NCI-H524 (cell line): Measurements from ENCODE around the gene SLBP.

Experiments
- DNase-seq, 2 experiments: peaks; one replicate each; lab custom pipeline; 2025; lab: John Stamatoyannopoulos, UW

SLBP gene

GRCh38 chr4:1712216-1713002 lies at the start of gene SLBP:
SLBP (minus strand) TSS chr4:1712319; CDS start chr4:1712188, 131 bp downstream.
- peak; percentile 77 to 93 for DNase-seq

GRCh38 chr4:1761130-1761689 lies 49.1 kb upstream of the SLBP start:
- no peak for DNase-seq

GRCh38 chr4:1760521-1761071 lies 48.5 kb upstream of the SLBP start:
- no peak for DNase-seq

GRCh38 chr4:1759818-1760223 lies 47.7 kb upstream of the SLBP start:
- DNase-seq: peak in 1 of 2 experiments; percentile 28

- DNase-seq: no peak
Measured at GRCh38 chr4:1759170-1759817, 47.2 kb upstream of the SLBP start.

- DNase-seq: no peak
Measured at GRCh38 chr4:1758306-1759121, 46.4 kb upstream of the SLBP start.

DNA sequence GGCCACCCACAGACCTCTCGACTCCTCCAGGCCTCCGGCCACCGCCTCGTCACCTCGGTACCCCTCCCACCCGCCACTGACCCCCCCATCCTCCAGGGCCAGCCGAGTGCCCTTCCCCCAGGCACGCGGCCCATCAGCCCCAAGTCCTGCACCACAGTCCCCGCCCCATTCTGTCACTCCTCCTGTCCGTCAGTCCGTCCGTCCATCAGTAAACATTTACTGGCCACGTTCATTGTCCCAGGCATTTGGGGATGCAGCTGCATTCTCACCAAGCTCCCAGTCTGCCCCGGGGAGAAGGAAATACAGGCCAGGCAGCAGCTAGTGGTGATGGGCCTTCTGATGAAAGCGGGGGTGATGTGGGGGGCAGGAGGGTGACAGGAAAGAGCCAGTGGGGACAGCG lies 45.7 kb upstream of the SLBP start:
- no peak for DNase-seq

GRCh38 chr4:1756893-1757779 lies 45.0 kb upstream of the SLBP start:
- DNase-seq: no peak

DNA sequence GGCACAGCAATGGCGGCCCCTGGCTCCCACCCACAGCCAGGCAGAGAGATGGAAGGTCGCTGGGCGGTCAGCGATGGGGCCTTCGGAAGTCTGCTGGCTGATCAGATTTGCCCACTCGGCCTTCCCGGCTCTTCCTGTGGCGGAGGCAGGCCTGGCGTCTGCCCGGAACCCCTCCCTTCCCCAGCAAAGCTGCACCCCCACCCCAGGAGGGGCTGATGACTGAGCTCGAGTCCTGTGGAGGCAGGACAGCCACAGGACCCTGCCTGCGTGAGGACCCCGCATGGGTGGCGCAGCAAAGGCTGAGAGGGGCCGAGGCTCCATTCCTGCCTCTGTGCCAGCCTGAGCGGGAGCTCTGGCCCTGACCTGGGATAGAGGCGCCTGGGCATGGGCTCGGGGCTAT lies 44.0 kb upstream of the SLBP start:
- DNase-seq: no peak

- no peak for DNase-seq
Measured at GRCh38 chr4:1755297-1755696, 43.2 kb upstream of the SLBP start.

DNA sequence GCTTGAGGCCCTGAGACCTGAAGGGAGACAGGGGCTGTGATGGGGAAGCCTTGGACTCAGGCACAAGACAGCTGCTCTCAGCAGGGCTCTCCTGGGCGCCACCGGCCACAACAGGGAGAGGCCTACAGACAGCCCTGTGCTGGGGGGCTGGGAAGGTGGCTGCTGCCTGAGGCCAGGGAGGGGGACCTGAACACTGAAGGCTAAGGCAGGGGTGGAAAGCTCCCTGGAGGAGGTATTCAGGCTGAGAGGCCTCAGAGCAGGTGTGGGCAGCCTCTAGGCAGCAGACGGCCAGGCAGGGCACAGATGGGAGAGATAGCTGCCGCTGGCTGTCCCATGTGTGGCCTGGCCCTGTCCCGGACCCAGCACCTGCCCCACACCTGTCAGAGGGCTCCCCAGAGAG lies 42.2 kb upstream of the SLBP start:
- peak in 1 of 2 experiments; percentile 65 for DNase-seq

- DNase-seq: no peak
Measured at GRCh38 chr4:1753697-1754311, 41.7 kb upstream of the SLBP start.

DNA sequence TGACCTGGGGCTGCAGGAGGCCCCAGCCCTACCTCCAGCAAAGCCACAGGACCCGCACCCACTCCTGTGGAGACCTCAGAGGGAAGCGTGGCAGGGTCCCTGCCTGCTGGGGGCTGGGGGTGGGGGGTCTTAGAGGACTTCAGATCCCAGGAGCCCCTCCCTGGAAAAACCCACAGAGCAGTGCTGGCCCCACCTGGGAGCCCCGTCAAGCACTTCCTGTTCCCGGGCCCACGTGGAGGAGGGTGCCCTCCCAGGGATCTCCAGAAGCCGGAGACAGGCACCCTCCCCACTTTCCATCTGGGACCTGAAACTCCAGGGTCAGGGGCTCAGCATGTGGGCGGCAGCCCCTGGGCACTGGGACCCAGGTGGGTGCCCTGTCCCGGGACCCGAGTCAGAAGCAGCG lies 41.2 kb upstream of the SLBP start:
- DNase-seq: no peak

- no peak for DNase-seq
Measured at GRCh38 chr4:1752284-1753041, 40.3 kb upstream of the SLBP start.

DNA sequence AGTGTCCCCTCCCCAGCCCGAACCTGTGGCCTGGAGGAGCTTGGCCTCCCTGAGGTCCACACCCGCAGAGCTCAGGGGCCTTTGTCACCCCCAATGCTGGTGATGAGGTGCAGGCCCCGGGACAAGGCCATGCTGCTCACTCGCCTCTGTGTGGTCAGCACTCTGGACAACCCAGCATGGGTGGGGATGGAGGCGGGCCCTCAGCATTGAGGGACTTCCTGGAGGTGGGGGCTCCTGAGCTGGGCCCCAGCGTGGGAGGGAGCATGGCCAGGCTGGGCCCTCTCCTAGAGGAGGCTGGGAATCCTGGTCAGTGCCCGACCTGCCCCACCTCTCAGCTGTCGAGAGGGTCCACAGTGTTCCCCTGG lies 39.8 kb upstream of the SLBP start:
- DNase-seq: no peak

GRCh38 chr4:1751155-1751918 lies 39.2 kb upstream of the SLBP start:
- DNase-seq: no peak

DNA sequence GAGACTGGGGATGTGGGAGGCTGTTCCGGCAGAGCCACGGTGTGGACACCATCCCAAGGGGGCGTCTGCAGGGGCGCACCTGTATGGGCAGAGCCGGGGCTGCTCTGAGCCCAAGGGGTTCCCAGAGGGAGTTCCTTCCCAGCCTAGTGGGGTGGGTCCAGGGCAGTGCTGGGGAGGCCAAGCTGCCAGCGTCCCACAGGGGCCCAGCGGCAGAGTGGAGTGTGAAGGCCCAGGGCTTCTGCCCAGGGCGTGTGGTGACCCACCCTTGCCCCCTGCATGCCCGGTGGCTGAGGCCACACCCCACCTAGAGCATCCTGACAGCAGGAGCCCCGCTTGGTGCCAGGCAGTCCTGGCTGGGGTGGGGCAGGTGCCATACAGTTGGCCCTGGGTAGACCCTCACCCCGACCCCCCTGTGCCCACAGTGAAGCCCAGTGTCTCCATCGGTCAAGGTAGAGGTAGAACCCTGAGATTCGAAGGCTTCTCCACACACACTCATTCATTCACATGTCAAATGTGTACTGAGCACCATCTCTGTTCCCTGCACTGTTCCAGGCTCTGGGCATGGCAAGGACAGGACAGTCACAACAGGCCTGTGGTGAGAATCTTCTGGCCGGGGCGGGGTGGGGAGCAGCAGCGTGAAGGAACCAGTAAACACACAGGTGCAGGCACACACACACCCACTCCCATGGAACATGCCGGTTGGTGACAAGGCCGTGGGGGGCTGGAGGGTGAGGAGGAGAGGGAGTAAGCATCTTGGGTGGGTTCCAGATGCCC lies 38.4 kb upstream of the SLBP start:
- no peak for DNase-seq

DNA sequence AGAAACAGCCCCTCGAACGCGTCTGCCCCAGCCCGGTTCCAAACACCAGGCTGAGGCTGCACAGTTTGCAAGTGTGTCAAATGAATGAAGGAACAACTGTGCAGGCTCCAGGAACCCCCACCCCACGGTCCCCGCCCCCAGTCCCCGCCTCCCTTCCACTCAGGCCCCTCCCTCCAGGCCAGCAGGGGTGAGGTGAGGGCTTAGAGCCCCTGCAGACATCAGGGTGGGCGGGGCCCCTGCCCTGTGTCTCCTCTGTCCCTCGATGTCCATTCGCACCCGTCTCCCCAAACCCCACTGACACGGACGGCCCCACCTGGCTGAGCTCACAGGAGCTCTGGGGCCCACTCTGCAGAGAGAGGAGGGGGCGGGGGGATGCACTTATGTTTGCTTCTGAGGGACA lies 37.7 kb upstream of the SLBP start:
- no peak for DNase-seq
